NCI-H345 treated with DMSO at 0.1 percent for 48 hours (cell line): ENCODE data around the gene MAST4.

ENCODE experiments used
- DNase-seq: peaks from one replicate; lab custom pipeline; 2025; ENCODE audit not compliant: unreplicated experiment; lab: John Stamatoyannopoulos, UW

The MAST4 gene

GRCh38 chr5:66947458-66947857, 351.3 kb downstream of the MAST4 start:
- no peak for DNase-seq

GRCh38 chr5:66949066-66949465, 352.9 kb downstream of the MAST4 start:
- DNase-seq: no peak

- DNase-seq: no peak
These were observed 356.0 kb downstream of the MAST4 start for GRCh38 chr5:66952153-66952552.

- no peak for DNase-seq
These were observed 360.2 kb downstream of the MAST4 start for GRCh38 chr5:66956439-66956838.

GRCh38 chr5:66958201-66958979, 362.2 kb downstream of the MAST4 start:
- no peak for DNase-seq

- peak; percentile 30 for DNase-seq
These were observed 362.9 kb downstream of the MAST4 start for GRCh38 chr5:66958980-66959641.

GRCh38 chr5:66959653-66960052, 363.5 kb downstream of the MAST4 start:
- DNase-seq: peak; percentile 63

GRCh38 chr5:66960369-66961137, 364.4 kb downstream of the MAST4 start:
- DNase-seq: peak; percentile 29

GRCh38 chr5:66963559-66963971, 367.4 kb downstream of the MAST4 start:
- DNase-seq: no peak

GRCh38 chr5:66966439-66966838, 370.2 kb downstream of the MAST4 start:
- DNase-seq: no peak

- no peak for DNase-seq
These were observed 370.9 kb downstream of the MAST4 start for GRCh38 chr5:66967102-66967501.

GRCh38 chr5:66967826-66968262, 371.7 kb downstream of the MAST4 start:
- DNase-seq: no peak

- DNase-seq: no peak
These were observed 373.3 kb downstream of the MAST4 start for GRCh38 chr5:66969484-66969883.

GRCh38 chr5:66969963-66970362, 373.8 kb downstream of the MAST4 start:
- no peak for DNase-seq

- DNase-seq: no peak
These were observed 375.8 kb downstream of the MAST4 start for GRCh38 chr5:66972004-66972403.

GRCh38 chr5:66974256-66974655, 378.1 kb downstream of the MAST4 start:
- DNase-seq: no peak

GRCh38 chr5:66976108-66976507, 379.9 kb downstream of the MAST4 start:
- DNase-seq: no peak

- no peak for DNase-seq
These were observed 383.5 kb downstream of the MAST4 start for GRCh38 chr5:66979738-66980137.

- no peak for DNase-seq
These were observed 385.3 kb downstream of the MAST4 start for GRCh38 chr5:66981266-66982055.

- DNase-seq: no peak
These were observed 385.8 kb downstream of the MAST4 start for GRCh38 chr5:66982056-66982387.

GRCh38 chr5:66982470-66982869, 386.3 kb downstream of the MAST4 start:
- no peak for DNase-seq
